C4-2B (cell line): ENCODE data around the gene KRI1.

Source experiments
- ZFX ChIP-seq: fragments of 450-650 bp; IDR thresholded peaks from 2 replicates; pipeline ENCODE4 v1.6.1; 2017
- TF ChIP-seq, protein P1 (sequence below): fragments of 450-650 bp; conservative IDR thresholded peaks from 2 replicates; pipeline ENCODE4 v1.5.1; 2017; ENCODE audit warnings: mild to moderate bottlenecking

DNA sequence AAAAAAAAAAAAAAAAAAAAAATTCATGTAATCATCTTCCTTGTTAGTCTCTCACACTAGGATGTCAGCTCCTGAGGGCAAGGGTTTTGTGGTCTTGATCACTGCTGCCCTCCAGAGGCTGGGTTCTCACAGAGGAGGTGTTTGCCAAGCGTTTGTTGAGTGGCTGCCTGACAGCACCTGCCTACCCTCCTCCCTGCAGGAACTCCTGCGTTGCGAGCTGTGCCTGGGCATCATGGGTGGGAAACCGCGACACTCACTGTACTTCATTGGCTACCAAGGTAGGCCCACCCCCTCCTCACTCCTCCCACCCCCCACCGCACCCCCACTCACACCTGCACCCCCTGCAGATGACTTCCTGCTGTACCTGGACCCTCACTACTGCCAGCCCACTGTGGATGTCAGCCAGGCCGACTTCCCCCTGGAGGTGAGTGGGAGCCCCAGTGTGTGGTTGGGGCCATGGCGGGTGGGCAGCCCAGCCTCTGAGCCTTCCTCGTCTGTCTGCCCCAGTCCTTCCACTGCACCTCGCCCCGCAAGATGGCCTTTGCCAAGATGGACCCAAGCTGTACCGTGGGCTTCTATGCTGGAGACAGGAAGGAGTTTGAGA lies 14.0 kb downstream of the KRI1 start:
- TF ChIP-seq, protein P1, sequence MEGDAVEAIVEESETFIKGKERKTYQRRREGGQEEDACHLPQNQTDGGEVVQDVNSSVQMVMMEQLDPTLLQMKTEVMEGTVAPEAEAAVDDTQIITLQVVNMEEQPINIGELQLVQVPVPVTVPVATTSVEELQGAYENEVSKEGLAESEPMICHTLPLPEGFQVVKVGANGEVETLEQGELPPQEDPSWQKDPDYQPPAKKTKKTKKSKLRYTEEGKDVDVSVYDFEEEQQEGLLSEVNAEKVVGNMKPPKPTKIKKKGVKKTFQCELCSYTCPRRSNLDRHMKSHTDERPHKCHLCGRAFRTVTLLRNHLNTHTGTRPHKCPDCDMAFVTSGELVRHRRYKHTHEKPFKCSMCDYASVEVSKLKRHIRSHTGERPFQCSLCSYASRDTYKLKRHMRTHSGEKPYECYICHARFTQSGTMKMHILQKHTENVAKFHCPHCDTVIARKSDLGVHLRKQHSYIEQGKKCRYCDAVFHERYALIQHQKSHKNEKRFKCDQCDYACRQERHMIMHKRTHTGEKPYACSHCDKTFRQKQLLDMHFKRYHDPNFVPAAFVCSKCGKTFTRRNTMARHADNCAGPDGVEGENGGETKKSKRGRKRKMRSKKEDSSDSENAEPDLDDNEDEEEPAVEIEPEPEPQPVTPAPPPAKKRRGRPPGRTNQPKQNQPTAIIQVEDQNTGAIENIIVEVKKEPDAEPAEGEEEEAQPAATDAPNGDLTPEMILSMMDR = no peak; the same call in 1 of the 2 replicates
- TF ChIP-seq ZFX = no peak
